ENCODE results near the gene PHTF2.
"Not testable (repeated sequence)": the region's sequence is repeated elsewhere in the genome, so short reads cannot be mapped to it uniquely, and the experiment has no call there.

Gene PHTF2

DNA sequence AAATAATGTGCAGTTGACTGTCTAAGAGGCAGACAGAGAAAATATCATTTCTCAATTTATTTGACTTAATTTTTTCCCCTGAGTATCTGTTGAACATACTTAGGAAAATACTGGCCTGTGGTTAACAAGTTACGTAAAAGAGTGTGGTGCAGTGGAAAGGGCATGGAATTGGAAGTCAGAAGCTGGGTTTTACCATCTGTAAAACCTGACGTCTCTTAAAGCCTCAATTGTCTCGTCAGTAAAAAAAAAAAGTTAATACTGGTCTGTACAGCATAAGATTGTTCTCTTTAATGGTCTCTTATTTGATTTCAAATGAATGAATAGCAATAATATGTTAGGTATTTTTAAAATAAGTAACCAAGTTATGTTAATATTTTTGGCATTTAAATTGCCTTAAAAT is 67.8 kb downstream of the PHTF2 start:
- no peaks in the 10 kb centered on the region for H3K9me3 ChIP-seq (ENCODE audit: control insufficient read depth in 2 of 2, low read length in 2 of 2)
- H3K27ac ChIP-seq (ENCODE audit: low read depth in 2 of 2, low read length in 2 of 2): no peak overlapping the region
- no peaks in the 10 kb centered on the region for H3K36me3 ChIP-seq (ENCODE audit: control insufficient read depth in 2 of 2, insufficient read depth in 2 of 2, low read length in 2 of 2)
- H3K9ac ChIP-seq (ENCODE audit: low read depth in 1 of 2, low read length in 2 of 2): no peak overlapping the region
- no peaks in the 10 kb centered on the region for H3K27me3 ChIP-seq (ENCODE audit: control insufficient read depth in 2 of 2, insufficient read depth in 2 of 2, low read length in 2 of 2)
- H3K4me3 ChIP-seq (ENCODE audit: low read length in 2 of 2): no peak overlapping the region
- H3K4me1 ChIP-seq (ENCODE audit: control insufficient read depth in 2 of 2, insufficient read depth in 2 of 2, low read length in 2 of 2): peaks cover 0 to 3% of the 10 kb centered on the region in 2 donors

DNA sequence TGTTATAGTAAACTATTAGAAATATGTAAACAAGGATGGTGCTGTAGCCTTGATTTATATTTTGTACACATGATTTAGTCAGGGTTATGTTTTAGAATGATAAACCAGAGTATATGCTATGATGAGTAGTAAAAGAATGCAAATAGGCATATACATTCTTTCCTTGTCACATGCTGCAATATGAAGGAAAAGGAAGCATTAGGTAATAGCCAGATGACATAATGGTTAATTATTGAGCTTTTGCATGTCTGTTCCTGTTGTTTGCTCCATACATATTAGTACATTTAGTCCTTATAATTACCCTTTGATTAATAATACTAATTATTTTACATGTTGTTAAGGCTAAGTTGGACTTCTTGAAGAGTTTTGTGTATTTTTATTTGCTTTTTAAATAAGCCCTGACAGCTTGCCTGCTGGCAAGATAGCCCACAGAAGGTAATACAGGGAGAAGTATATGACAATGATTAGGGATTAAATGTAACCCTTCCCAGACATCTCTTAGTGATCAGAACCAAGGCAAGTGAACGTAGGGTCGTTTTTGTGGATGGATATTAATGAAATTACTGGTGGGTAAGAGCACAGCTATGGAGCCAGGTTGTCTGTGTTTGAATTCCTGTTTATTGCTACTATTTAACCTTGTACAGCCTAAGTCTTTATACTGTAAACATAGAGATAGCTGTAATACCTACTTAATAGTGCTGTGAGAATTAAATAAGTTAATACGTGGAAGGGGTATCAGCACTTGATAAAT is 68.4 kb downstream of the PHTF2 start:
- H3K27me3 ChIP-seq (ENCODE audit: control insufficient read depth in 2 of 2, insufficient read depth in 2 of 2, low read length in 2 of 2): no peaks in the 10 kb centered on the region
- H3K36me3 ChIP-seq (ENCODE audit: control insufficient read depth in 2 of 2, insufficient read depth in 2 of 2, low read length in 2 of 2): no peaks in the 10 kb centered on the region
- H3K4me3 ChIP-seq (ENCODE audit: low read length in 2 of 2): no peak overlapping the region
- no peak overlapping the region for H3K27ac ChIP-seq (ENCODE audit: low read depth in 2 of 2, low read length in 2 of 2)
- no peak overlapping the region for H3K9ac ChIP-seq (ENCODE audit: low read depth in 1 of 2, low read length in 2 of 2)
- H3K4me1 ChIP-seq (ENCODE audit: control insufficient read depth in 2 of 2, insufficient read depth in 2 of 2, low read length in 2 of 2): peaks cover 0 to 3% of the 10 kb centered on the region in 2 donors
- no peaks in the 10 kb centered on the region for H3K9me3 ChIP-seq (ENCODE audit: control insufficient read depth in 2 of 2, low read length in 2 of 2)

DNA sequence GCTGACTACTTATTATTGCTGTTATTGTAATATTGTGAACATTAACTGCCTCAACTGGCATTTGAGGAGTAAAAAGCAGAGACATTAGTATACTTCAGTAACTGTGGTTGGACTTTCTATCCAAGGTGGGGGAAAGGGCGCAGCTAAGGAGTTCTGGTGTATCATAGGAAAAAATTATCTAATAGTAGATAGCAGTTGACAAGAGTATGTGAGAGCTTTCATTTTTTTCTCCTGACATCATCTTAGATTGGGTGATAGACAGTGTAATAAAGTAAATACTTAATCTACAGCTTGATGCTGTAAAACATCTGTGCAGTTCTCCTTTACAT is 68.9 kb downstream of the PHTF2 start:
- Histone ChIP-seq H3K36me3 (ENCODE audit: control insufficient read depth in 2 of 2, insufficient read depth in 2 of 2, low read length in 2 of 2) (no peaks in the 10 kb centered on the region), H3K4me3 (ENCODE audit: low read length in 2 of 2) (no peak overlapping the region), H3K27ac (ENCODE audit: low read depth in 2 of 2, low read length in 2 of 2) (no peak overlapping the region), H3K27me3 (ENCODE audit: control insufficient read depth in 2 of 2, insufficient read depth in 2 of 2, low read length in 2 of 2) (no peaks in the 10 kb centered on the region), H3K9me3 (ENCODE audit: control insufficient read depth in 2 of 2, low read length in 2 of 2) (no peaks in the 10 kb centered on the region), H3K9ac (ENCODE audit: low read depth in 1 of 2, low read length in 2 of 2) (no peak overlapping the region), H3K4me1 (ENCODE audit: control insufficient read depth in 2 of 2, insufficient read depth in 2 of 2, low read length in 2 of 2) (peaks cover 0 to 3% of the 10 kb centered on the region in 2 donors)

DNA sequence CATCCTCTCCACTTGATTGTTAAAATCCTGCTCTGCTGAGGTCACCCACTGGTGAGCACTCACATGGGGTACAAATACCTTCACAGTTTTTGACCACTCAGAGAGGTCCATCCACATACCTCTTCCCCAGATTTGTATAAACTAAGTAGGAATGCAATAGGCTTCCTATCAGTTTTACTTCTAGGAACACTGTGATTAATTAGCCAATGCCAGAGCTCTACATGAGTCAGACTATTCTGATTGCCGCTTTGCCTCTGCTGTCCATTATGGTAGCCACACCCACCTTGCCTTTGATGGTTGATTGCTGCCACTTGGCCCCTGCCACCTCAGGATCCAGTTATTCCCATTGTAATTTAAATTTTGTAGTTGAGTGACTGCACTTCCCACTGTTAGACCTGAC is 73.7 kb downstream of the PHTF2 start:
- H3K9ac ChIP-seq (ENCODE audit: low read depth in 1 of 2, low read length in 2 of 2); H3K27ac ChIP-seq (ENCODE audit: low read depth in 2 of 2, low read length in 2 of 2); H3K4me3 ChIP-seq (ENCODE audit: low read length in 2 of 2); H3K36me3 ChIP-seq (ENCODE audit: control insufficient read depth in 2 of 2, insufficient read depth in 2 of 2, low read length in 2 of 2); H3K27me3 ChIP-seq (ENCODE audit: control insufficient read depth in 2 of 2, insufficient read depth in 2 of 2, low read length in 2 of 2); H3K4me1 ChIP-seq (ENCODE audit: control insufficient read depth in 2 of 2, insufficient read depth in 2 of 2, low read length in 2 of 2); H3K9me3 ChIP-seq (ENCODE audit: control insufficient read depth in 2 of 2, low read length in 2 of 2): not testable (repeated sequence)

DNA sequence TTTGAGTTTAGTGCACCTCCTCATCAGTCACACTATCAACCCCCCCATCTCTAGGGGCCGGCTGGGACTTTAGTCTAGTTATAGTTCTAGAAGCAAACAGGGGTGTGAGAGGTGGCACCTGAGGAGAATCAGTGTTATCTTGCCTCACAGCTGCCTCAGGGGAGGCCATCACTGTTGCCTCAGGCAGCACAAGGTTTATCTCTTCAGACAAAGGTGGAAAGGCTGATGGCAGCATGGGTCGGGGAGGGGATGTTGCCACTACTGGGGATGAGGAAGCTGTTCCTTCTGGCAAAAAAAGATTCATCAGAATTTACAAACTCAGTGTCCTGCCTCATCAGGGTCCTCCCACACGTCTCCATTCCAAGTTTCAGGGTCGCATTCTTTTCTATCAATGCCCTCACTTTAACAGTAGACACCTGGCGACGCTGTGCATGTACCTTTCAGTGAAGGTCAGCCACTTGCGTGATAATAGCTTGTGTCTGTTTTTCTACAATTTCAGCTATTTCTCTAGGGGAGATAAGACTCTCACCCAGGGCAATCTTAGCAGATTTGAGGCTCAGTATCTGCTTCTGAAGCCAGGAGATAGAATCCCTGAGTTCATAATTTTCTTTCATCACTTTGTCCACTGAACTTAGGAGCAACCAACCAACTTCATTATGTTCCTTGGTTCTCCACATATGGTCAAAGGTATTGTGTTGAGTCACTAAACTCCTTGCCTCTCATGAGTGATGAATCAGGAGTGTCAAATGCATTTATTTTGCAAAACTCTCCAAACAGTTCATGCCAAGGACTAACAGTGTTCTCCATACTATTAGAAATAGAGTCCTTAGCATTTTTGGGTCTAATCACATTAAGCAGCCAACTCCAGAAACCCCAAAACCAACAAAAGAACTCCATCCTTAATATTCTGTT is 75.1 kb downstream of the PHTF2 start:
- H3K4me3 ChIP-seq (ENCODE audit: low read length in 2 of 2); H3K27ac ChIP-seq (ENCODE audit: low read depth in 2 of 2, low read length in 2 of 2); H3K36me3 ChIP-seq (ENCODE audit: control insufficient read depth in 2 of 2, insufficient read depth in 2 of 2, low read length in 2 of 2); H3K9me3 ChIP-seq (ENCODE audit: control insufficient read depth in 2 of 2, low read length in 2 of 2); H3K4me1 ChIP-seq (ENCODE audit: control insufficient read depth in 2 of 2, insufficient read depth in 2 of 2, low read length in 2 of 2); H3K9ac ChIP-seq (ENCODE audit: low read depth in 1 of 2, low read length in 2 of 2); H3K27me3 ChIP-seq (ENCODE audit: control insufficient read depth in 2 of 2, insufficient read depth in 2 of 2, low read length in 2 of 2): not testable (repeated sequence)

DNA sequence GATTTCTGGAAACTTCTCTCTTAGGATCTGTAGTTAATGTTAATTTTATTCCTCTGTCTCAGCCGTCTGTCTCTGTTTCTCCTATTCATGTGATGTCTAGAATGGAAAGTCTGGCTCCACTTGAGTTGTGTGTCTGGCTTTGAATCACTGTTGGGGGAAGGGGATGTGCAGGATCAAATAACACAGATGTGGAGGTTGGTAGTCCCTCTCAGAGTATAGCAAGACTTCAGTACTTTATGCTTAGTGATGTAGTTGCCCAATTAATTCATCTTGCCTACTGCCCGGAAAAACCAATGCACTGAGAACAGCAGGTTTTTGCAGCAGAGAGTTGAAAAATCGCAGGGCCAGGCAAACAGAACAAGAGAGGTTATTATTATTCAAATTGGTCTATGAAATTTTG is 79.2 kb downstream of the PHTF2 start:
- H3K27me3 ChIP-seq (ENCODE audit: control insufficient read depth in 2 of 2, insufficient read depth in 2 of 2, low read length in 2 of 2): no peaks in the 10 kb centered on the region
- no peak overlapping the region for H3K4me3 ChIP-seq (ENCODE audit: low read length in 2 of 2)
- no peaks in the 10 kb centered on the region for H3K4me1 ChIP-seq (ENCODE audit: control insufficient read depth in 2 of 2, insufficient read depth in 2 of 2, low read length in 2 of 2)
- no peaks in the 10 kb centered on the region for H3K36me3 ChIP-seq (ENCODE audit: control insufficient read depth in 2 of 2, insufficient read depth in 2 of 2, low read length in 2 of 2)
- H3K9me3 ChIP-seq (ENCODE audit: control insufficient read depth in 2 of 2, low read length in 2 of 2): no peaks in the 10 kb centered on the region
- H3K27ac ChIP-seq (ENCODE audit: low read depth in 2 of 2, low read length in 2 of 2): no peak overlapping the region
- H3K9ac ChIP-seq (ENCODE audit: low read depth in 1 of 2, low read length in 2 of 2): no peak overlapping the region

DNA sequence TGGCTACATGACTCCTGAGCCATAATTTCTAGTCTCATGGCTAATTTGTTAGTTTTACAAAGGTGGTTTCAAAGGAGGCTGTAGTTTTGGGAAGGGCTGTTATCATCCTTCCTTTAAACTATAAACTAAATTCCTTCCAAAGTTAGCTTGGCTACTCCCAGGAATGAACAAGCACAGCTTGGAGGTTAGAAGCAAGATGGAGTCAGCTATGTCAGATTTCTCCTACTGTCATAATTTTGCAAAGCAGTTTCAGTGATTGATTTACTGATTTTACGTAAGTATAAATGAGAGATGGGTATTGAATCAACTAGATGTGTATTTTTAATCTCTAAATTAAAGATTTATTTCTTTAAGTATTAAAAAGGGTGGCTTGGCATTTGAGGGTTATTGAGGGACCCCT is 79.9 kb downstream of the PHTF2 start:
- no peak overlapping the region for H3K4me3 ChIP-seq (ENCODE audit: low read length in 2 of 2)
- H3K36me3 ChIP-seq (ENCODE audit: control insufficient read depth in 2 of 2, insufficient read depth in 2 of 2, low read length in 2 of 2): no peaks in the 10 kb centered on the region
- no peaks in the 10 kb centered on the region for H3K4me1 ChIP-seq (ENCODE audit: control insufficient read depth in 2 of 2, insufficient read depth in 2 of 2, low read length in 2 of 2)
- no peaks in the 10 kb centered on the region for H3K9me3 ChIP-seq (ENCODE audit: control insufficient read depth in 2 of 2, low read length in 2 of 2)
- no peaks in the 10 kb centered on the region for H3K27me3 ChIP-seq (ENCODE audit: control insufficient read depth in 2 of 2, insufficient read depth in 2 of 2, low read length in 2 of 2)
- H3K27ac ChIP-seq (ENCODE audit: low read depth in 2 of 2, low read length in 2 of 2): no peak overlapping the region
- no peak overlapping the region for H3K9ac ChIP-seq (ENCODE audit: low read depth in 1 of 2, low read length in 2 of 2)

DNA sequence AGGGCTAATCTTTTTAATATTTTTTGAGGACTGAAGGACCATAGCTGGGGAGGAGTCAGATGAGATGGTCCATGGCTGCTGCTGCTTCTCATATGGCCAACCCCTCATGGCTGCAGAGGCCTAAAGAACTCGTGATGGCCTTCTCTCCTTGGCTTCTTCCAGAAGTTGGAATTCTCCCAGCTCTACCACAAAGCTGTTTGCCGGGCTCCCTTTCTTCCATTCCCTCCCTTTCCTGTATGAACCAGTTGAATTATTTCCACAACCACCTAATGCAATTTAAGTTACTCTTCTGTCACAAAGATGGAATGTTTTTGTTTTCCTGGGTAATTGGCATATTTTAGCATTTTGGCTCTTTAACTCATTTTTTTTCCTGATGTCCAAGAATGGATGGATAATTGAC is 80.7 kb downstream of the PHTF2 start:
- Histone ChIP-seq H3K4me3 (ENCODE audit: low read length in 2 of 2) (no peak overlapping the region), H3K9me3 (ENCODE audit: control insufficient read depth in 2 of 2, low read length in 2 of 2) (no peaks in the 10 kb centered on the region), H3K4me1 (ENCODE audit: control insufficient read depth in 2 of 2, insufficient read depth in 2 of 2, low read length in 2 of 2) (no peaks in the 10 kb centered on the region), H3K27me3 (ENCODE audit: control insufficient read depth in 2 of 2, insufficient read depth in 2 of 2, low read length in 2 of 2) (no peaks in the 10 kb centered on the region), H3K36me3 (ENCODE audit: control insufficient read depth in 2 of 2, insufficient read depth in 2 of 2, low read length in 2 of 2) (no peaks in the 10 kb centered on the region), H3K9ac (ENCODE audit: low read depth in 1 of 2, low read length in 2 of 2) (no peak overlapping the region), H3K27ac (ENCODE audit: low read depth in 2 of 2, low read length in 2 of 2) (no peak overlapping the region)

DNA sequence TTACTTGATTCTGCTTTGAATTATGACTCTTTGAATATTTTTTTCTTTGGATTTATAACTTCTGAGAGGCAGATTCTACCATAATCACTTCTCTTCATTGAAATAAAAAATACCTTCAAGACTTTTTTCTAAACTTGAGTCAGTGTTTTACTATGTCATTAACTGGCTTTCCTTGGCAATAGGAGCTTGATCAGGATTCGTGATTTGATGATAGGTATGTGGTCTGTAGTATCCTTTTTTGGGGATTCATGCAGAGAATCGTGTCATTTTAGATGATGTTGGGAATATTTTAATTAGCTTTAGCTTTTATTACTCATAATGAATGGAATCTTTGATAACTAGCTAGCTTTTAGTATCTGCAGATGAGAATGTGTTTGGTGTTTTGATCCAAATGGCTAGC is 83.3 kb downstream of the PHTF2 start:
- Histone ChIP-seq H3K4me1 (ENCODE audit: control insufficient read depth in 2 of 2, insufficient read depth in 2 of 2, low read length in 2 of 2) (no peaks in the 10 kb centered on the region), H3K9me3 (ENCODE audit: control insufficient read depth in 2 of 2, low read length in 2 of 2) (no peaks in the 10 kb centered on the region), H3K27ac (ENCODE audit: low read depth in 2 of 2, low read length in 2 of 2) (no peak overlapping the region), H3K36me3 (ENCODE audit: control insufficient read depth in 2 of 2, insufficient read depth in 2 of 2, low read length in 2 of 2) (no peaks in the 10 kb centered on the region), H3K4me3 (ENCODE audit: low read length in 2 of 2) (no peak overlapping the region), H3K27me3 (ENCODE audit: control insufficient read depth in 2 of 2, insufficient read depth in 2 of 2, low read length in 2 of 2) (no peaks in the 10 kb centered on the region), H3K9ac (ENCODE audit: low read depth in 1 of 2, low read length in 2 of 2) (no peak overlapping the region)

DNA sequence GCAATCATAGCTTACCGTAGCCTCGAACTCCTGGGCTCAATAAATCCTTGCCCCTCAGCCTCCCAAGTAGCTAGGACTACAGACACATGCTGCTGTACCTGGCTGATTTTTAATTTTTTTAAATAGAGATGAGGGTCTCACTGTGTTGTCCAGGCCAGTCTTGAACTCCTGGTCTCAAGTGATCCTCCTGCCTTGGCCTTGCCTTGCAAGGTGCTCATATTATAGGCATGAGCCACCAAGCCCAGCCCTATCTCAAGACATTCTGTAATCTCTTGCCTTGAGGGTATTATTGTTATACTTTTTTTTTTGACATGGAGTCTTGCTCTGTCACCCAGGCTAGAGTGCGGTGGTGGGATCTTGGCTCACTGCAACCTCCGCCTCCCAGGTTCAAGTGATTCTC is 86.6 kb downstream of the PHTF2 start:
- no peaks in the 10 kb centered on the region for H3K9me3 ChIP-seq (ENCODE audit: control insufficient read depth in 2 of 2, low read length in 2 of 2)
- H3K36me3 ChIP-seq (ENCODE audit: control insufficient read depth in 2 of 2, insufficient read depth in 2 of 2, low read length in 2 of 2): no peaks in the 10 kb centered on the region
- H3K27me3 ChIP-seq (ENCODE audit: control insufficient read depth in 2 of 2, insufficient read depth in 2 of 2, low read length in 2 of 2): no peaks in the 10 kb centered on the region
- H3K27ac ChIP-seq (ENCODE audit: low read depth in 2 of 2, low read length in 2 of 2): no peak overlapping the region
- H3K4me3 ChIP-seq (ENCODE audit: low read length in 2 of 2): no peak overlapping the region
- H3K4me1 ChIP-seq (ENCODE audit: control insufficient read depth in 2 of 2, insufficient read depth in 2 of 2, low read length in 2 of 2): no peaks in the 10 kb centered on the region
- H3K9ac ChIP-seq (ENCODE audit: low read depth in 1 of 2, low read length in 2 of 2): no peak overlapping the region

Measured in mucosa of rectum (tissue), 2 donors.